Thyroid gland (tissue), 4 donors: ENCODE results near the gene SGPP1. TPM values are rescaled to one million over a fixed set of nuclear protein-coding genes. Genes with fewer than 3 reads are reported as not detected.

Experiments used
- DNase-seq, 2 donors: peaks; one replicate each; pipeline ENCODE4 v3.0.0-alpha.2; 2019
- H3K27ac ChIP-seq, 3 donors: fragments of 200-600 bp; sonication (generic); 1 replicate in 2 of 3; 2 replicates in 1 of 3; pipeline ENCODE4 v1.5.1; 2016 to 2019; ENCODE audit warnings: mild to moderate bottlenecking in 1 of 3, moderate library complexity in 1 of 3
- H3K27me3 ChIP-seq: fragments of 200-600 bp; sonication (generic); one replicate; pipeline ENCODE4 v1.5.1; 2019
- H3K36me3 ChIP-seq, 2 donors: fragments of 200-600 bp; sonication (generic); one replicate each; pipeline ENCODE4 v1.5.1; 2016 to 2019
- H3K4me1 ChIP-seq, 2 donors: fragments of 200-600 bp; sonication (generic); one replicate each; pipeline ENCODE4 v1.5.1; 2017 to 2019
- H3K4me3 ChIP-seq, 3 donors: fragments of 200-600 bp; sonication (generic); replicated peaks in 1 of 3; 1 replicate in 2 of 3; 2 replicates in 1 of 3; pipeline ENCODE4 v1.5.1; 2016; ENCODE audit warnings: mild to moderate bottlenecking in 1 of 3
- H3K9me3 ChIP-seq: fragments of 200-600 bp; sonication (generic); one replicate; pipeline ENCODE4 v1.5.1; 2017
- POLR2A ChIP-seq, 2 donors: fragments of 450-650 bp; IDR thresholded peaks; one replicate each; pipeline ENCODE4 v1.6.1; 2017; ENCODE audit warnings: antibody characterized with exemption in 2 of 2, mild to moderate bottlenecking in 2 of 2, moderate library complexity in 1 of 2
- WGBS, 2 donors: methylation state at CpG; one replicate each; pipeline ENCODE4 v1.1.5; 2017; 5-methylcytosine and 5-hydroxymethylcytosine counted together
- intact Hi-C: fragments of 100-400 bp; cut with DNase I; formaldehyde crosslinking; loops from one replicate; pipeline ENCODE4 v1.15.1; 2023
- total RNA-seq, 4 donors: library from RNA; depleted of rRNA; stranded (reverse); fragments of >200 nt; gene quantifications; one replicate each; pipeline ENCODE4 v1.2.3, GENCODE V29; 2016
- TF ChIP-seq, protein P1 (sequence below), 6 experiments: fragments of 200-600 bp in 3 of 6; fragments of 450-650 bp in 3 of 6; sonication (generic) in 3 of 6; IDR thresholded peaks; one replicate each; pipeline ENCODE4 v1.5.1; 2016 to 2019; ENCODE audit warnings: antibody characterized with exemption in 6 of 6, mild to moderate bottlenecking in 2 of 6, inconsistent platforms in 1 of 6, moderate library complexity in 1 of 6

SGPP1 gene
- total RNA-seq, 4 donors from 2014 or later, result 19.2 to 38.1 (median 25.7) TPM

GRCh38 chr14:63713764-63714163, 14.1 kb downstream of the SGPP1 start:
- intact Hi-C loops, result no loop called here

DNA sequence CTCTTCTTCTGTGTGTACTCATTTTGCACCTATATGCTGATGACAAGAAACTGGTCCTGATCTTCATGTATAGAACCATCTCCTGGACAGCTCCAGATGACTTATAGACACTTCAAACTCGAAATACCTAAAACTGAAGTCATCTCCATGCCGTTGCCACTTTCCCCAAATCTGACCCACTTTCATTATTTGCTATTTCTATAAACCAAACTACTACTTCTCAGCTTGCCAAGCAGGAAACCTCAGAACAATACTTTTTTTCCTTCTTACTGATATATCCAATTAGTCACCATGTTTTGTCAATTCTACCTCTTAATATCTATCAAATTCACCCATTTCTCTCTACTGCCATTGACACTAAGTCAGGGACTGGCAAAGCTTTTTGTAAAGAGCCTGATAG, 14.8 kb downstream of the SGPP1 start:
- Histone ChIP-seq H3K9me3 (no peaks in the 10 kb centered on the region), H3K36me3 (no peaks in the 10 kb centered on the region), H3K27ac (no peak overlapping the region), H3K27me3 (no peaks in the 10 kb centered on the region), H3K4me3 (no peak overlapping the region), H3K4me1 (no peaks in the 10 kb centered on the region)
- intact Hi-C loops, result no loop called here
- DNase-seq, result no peak
- TF ChIP-seq POLR2A (IDR thresholded peaks at IDR 0.05), result no peak
- TF ChIP-seq, protein P1, sequence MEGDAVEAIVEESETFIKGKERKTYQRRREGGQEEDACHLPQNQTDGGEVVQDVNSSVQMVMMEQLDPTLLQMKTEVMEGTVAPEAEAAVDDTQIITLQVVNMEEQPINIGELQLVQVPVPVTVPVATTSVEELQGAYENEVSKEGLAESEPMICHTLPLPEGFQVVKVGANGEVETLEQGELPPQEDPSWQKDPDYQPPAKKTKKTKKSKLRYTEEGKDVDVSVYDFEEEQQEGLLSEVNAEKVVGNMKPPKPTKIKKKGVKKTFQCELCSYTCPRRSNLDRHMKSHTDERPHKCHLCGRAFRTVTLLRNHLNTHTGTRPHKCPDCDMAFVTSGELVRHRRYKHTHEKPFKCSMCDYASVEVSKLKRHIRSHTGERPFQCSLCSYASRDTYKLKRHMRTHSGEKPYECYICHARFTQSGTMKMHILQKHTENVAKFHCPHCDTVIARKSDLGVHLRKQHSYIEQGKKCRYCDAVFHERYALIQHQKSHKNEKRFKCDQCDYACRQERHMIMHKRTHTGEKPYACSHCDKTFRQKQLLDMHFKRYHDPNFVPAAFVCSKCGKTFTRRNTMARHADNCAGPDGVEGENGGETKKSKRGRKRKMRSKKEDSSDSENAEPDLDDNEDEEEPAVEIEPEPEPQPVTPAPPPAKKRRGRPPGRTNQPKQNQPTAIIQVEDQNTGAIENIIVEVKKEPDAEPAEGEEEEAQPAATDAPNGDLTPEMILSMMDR (IDR thresholded peaks at IDR 0.05), result no peak
- 80 to 91% methylated on average over 2 of the region's 2 CpGs for WGBS, 2 donors

More at GRCh38 chr14:63713764-63714163, 14.1 kb downstream of the SGPP1 start:
- Histone ChIP-seq H3K4me3 (no peak overlapping the region), H3K4me1 (no peaks in the 10 kb centered on the region), H3K9me3 (no peaks in the 10 kb centered on the region), H3K36me3 (no peaks in the 10 kb centered on the region), H3K27ac (no peak overlapping the region), H3K27me3 (no peaks in the 10 kb centered on the region)
- DNase-seq, result no peak
- TF ChIP-seq, protein P1 (IDR thresholded peaks at IDR 0.05), result no peak
- TF ChIP-seq POLR2A (IDR thresholded peaks at IDR 0.05), result no peak

DNA sequence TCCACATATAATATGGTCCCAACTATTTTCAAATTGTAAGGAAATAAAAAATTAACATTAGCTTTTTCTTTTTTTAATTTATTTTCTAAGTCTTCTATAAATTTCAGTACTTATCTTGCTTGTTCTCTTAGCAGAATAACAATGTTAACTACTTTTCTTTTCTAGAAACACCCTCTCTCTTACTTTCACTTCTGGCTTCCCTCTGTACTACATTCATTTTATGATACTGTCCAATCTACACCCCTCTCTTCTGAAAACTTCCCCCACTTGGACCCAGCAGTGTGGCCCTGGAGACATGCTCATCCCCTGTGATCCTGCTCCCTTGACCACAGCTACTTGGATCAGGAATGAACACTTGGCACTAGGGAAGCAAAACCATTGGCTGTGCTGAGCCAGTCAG, 15.7 kb downstream of the SGPP1 start:
- no peaks in the 10 kb centered on the region for H3K9me3 ChIP-seq
- H3K27me3 ChIP-seq, result no peaks in the 10 kb centered on the region
- no peak overlapping the region for H3K27ac ChIP-seq
- no peak overlapping the region for H3K4me3 ChIP-seq
- TF ChIP-seq POLR2A (IDR thresholded peaks at IDR 0.05), result no peak
- TF ChIP-seq, protein P1 (IDR thresholded peaks at IDR 0.05), result no peak
- intact Hi-C loops, result no loop called here
- no peaks in the 10 kb centered on the region for H3K4me1 ChIP-seq
- H3K36me3 ChIP-seq, result no peaks in the 10 kb centered on the region
- no peak for DNase-seq

DNA sequence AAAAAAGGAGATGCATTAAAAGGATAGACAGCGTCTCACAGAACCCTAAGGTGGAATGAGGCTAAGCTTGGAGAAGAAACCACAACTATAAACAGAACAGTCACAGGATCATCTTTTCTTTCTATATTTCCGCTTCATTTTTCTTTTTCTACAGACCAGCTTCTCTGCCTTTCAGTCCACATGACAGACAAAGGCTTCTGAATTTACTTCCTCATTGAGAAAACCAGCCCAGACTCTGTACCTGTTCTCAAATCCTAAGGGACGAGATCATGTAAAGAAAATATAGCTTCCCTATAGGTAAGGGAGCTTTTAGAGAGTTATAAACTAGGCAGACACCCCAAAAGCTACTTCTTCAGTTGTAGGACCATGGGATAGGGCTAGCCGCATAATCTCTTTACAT, 17.4 kb downstream of the SGPP1 start:
- TF ChIP-seq POLR2A (IDR thresholded peaks at IDR 0.05), result no peak
- TF ChIP-seq, protein P1 (IDR thresholded peaks at IDR 0.05), result no peak
- intact Hi-C loops, result no loop called here
- Histone ChIP-seq H3K36me3 (no peaks in the 10 kb centered on the region), H3K27ac (no peak overlapping the region), H3K4me3 (no peak overlapping the region), H3K27me3 (no peaks in the 10 kb centered on the region), H3K4me1 (no peaks in the 10 kb centered on the region), H3K9me3 (no peaks in the 10 kb centered on the region)
- DNase-seq, result no peak
- 95 to 97% methylated on average over 4 of the region's 4 CpGs for WGBS, 2 donors

GRCh38 chr14:63709589-63709988, 18.3 kb downstream of the SGPP1 start:
- Histone ChIP-seq H3K4me1 (no peaks in the 10 kb centered on the region), H3K36me3 (no peaks in the 10 kb centered on the region), H3K27me3 (no peaks in the 10 kb centered on the region), H3K27ac (no peak overlapping the region), H3K4me3 (no peak overlapping the region), H3K9me3 (no peaks in the 10 kb centered on the region)
- no peak for DNase-seq
- intact Hi-C loops, result no loop called here
- 84% methylated on average over 2 of the region's 2 CpGs for WGBS, 2 donors
- TF ChIP-seq POLR2A (IDR thresholded peaks at IDR 0.05), result no peak
- TF ChIP-seq, protein P1 (IDR thresholded peaks at IDR 0.05), result no peak
